NT2/D1 (cell line): ENCODE results near the gene CUTA.

Source experiments
- YY1 ChIP-seq: IDR thresholded peaks from 2 replicates; pipeline ENCODE4 v1.6.1; 2011; ENCODE audit not compliant: insufficient read length, insufficient read depth
- ZNF274 ChIP-seq: IDR thresholded peaks from 2 replicates; pipeline ENCODE4 v1.6.1; 2011; ENCODE audit warnings: mild to moderate bottlenecking, low read depth, low read length

- no peak for TF ChIP-seq ZNF274
- no peak for TF ChIP-seq YY1
Measured at GRCh38 chr6:33459226-33459625, 41.3 kb upstream of the CUTA start.
